ENCODE data around the gene HOXD12. TPM values are rescaled to one million over a fixed set of nuclear protein-coding genes. Genes with fewer than 3 reads are reported as not detected.

The HOXD12 gene, protein sequence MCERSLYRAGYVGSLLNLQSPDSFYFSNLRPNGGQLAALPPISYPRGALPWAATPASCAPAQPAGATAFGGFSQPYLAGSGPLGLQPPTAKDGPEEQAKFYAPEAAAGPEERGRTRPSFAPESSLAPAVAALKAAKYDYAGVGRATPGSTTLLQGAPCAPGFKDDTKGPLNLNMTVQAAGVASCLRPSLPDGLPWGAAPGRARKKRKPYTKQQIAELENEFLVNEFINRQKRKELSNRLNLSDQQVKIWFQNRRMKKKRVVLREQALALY
- polyA plus RNA-seq (2013), result 0.06 and 0.07 TPM in 2 replicates

DNA sequence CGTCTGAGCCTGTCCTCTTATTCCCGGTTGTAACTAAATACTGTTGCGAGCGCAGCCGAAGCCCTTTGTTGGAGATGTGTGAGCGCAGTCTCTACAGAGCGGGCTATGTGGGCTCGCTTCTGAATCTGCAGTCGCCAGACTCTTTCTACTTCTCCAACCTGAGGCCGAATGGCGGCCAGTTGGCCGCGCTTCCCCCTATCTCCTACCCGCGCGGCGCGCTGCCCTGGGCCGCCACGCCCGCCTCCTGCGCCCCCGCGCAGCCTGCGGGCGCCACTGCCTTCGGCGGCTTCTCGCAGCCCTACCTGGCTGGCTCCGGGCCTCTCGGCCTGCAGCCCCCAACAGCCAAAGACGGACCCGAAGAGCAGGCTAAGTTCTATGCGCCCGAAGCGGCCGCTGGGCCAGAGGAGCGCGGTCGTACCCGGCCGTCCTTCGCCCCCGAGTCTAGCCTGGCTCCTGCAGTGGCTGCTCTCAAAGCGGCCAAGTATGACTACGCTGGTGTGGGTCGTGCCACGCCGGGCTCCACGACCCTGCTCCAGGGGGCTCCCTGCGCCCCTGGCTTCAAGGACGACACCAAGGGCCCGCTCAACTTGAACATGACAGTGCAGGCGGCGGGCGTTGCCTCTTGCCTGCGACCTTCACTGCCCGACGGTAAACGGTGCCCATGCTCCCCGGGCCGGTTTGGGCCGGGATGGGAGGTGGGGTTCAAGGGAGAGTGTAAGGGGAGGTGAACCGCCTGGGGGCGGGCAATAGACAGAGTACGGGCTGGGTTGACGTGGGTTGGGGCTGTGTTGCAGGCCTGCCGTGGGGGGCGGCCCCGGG lies at the start of gene HOXD12:
Gene HOXD12, plus strand, starts transcription at position 68 of the 819 bp plus-strand sequence. Its CDS starts 7 bp downstream, at position 75.
- H3K9ac ChIP-seq (ENCODE audit: low read length), result no peak within 1 kb of the TSS
- no peak within 1 kb of the TSS for H3K23ac ChIP-seq (ENCODE audit: low read length)
- no peak for DNase-seq
- H3K9me3 ChIP-seq (ENCODE audit: insufficient read depth, low read depth, low read length), result peaks cover 8% of the 10 kb centered on the region
- H2BK120ac ChIP-seq (ENCODE audit: insufficient read depth, low read length, poor library complexity), result no peak within 1 kb of the TSS
- H2AFZ ChIP-seq (ENCODE audit: insufficient read depth, low read length, poor library complexity), result no peak within 1 kb of the TSS
- H2BK12ac ChIP-seq (ENCODE audit: low read length), result no peak within 1 kb of the TSS
- no CpG with 5 or more reads among the region's 70 CpGs for WGBS (ENCODE audit: extremely low coverage, insufficient coverage, insufficient read length)
- H3K4me1 ChIP-seq (ENCODE audit: control insufficient read depth in 1 of 2, insufficient read depth in 2 of 2, low read length in 2 of 2), result peaks cover 5 to 28% of the 10 kb centered on the region in 2 experiments
- peaks cover 4% of the 10 kb centered on the region for H3K79me1 ChIP-seq (ENCODE audit: low read length)
- peaks cover 82% of the 10 kb centered on the region for H3K27me3 ChIP-seq (ENCODE audit: insufficient read depth, low read length)
- H3K18ac ChIP-seq (ENCODE audit: low read length), result no peak within 1 kb of the TSS
- no peak within 1 kb of the TSS for H3K14ac ChIP-seq (ENCODE audit: low read length)
- H3K4me2 ChIP-seq (ENCODE audit: low read length), result peak within 1 kb of the TSS; percentile 86
- H2BK5ac ChIP-seq (ENCODE audit: low read depth, low read length, poor library complexity), result no peak within 1 kb of the TSS
- H4K12ac ChIP-seq (ENCODE audit: low read depth, low read length), result no peak within 1 kb of the TSS
- H2AK5ac ChIP-seq (ENCODE audit: low read length), result no peak within 1 kb of the TSS
- no peak within 1 kb of the TSS for H4K91ac ChIP-seq (ENCODE audit: low read depth, low read length)
- H3K27ac ChIP-seq (ENCODE audit: low read depth, low read length), result no peak within 1 kb of the TSS
- no peak within 1 kb of the TSS for H3K4me3 ChIP-seq (ENCODE audit: low read depth, low read length)
- H3K4ac ChIP-seq (ENCODE audit: low read depth, low read length), result no peak within 1 kb of the TSS
- H3K79me2 ChIP-seq (ENCODE audit: control insufficient read depth, insufficient read depth, low read length, poor library complexity), result no peaks in the 10 kb centered on the region
- no peaks in the 10 kb centered on the region for H3K36me3 ChIP-seq (ENCODE audit: control insufficient read depth in 1 of 2, insufficient read depth in 2 of 2, low read length in 2 of 2)
- H4K8ac ChIP-seq (ENCODE audit: low read depth, low read length), result no peak within 1 kb of the TSS

DNA sequence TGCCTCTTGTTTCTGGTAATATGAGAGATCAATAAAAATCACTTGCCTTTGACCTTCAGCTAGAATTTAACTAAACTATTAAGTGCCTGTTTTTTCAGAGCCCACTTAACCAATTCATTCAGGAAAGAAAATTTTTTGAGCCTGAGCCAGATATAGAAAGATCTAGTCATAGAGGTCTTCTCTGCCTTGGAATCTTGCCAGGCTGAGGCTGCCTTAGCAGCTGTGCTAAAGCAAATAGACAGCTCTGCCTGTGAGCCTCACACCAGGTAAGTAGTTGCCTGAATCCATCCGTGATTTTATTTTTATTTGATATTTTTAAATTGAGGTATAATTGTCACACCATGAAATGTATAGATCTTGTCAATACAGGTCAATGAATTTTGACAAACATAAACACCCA lies 43.2 kb upstream of the HOXD12 start:
- WGBS (ENCODE audit: extremely low coverage, insufficient coverage, insufficient read length), result no CpG with 5 or more reads among the region's 1 CpG
- Histone ChIP-seq H3K14ac (ENCODE audit: low read length) (no peak overlapping the region), H4K12ac (ENCODE audit: low read depth, low read length) (no peak overlapping the region), H3K79me1 (ENCODE audit: low read length) (no peaks in the 10 kb centered on the region), H3K4me3 (ENCODE audit: low read depth, low read length) (no peak overlapping the region), H3K36me3 (ENCODE audit: control insufficient read depth in 1 of 2, insufficient read depth in 2 of 2, low read length in 2 of 2) (no peaks in the 10 kb centered on the region), H2BK5ac (ENCODE audit: low read depth, low read length, poor library complexity) (no peak overlapping the region), H3K4me1 (ENCODE audit: control insufficient read depth in 1 of 2, insufficient read depth in 2 of 2, low read length in 2 of 2) (no peaks in the 10 kb centered on the region), H4K91ac (ENCODE audit: low read depth, low read length) (no peak overlapping the region), H3K27ac (ENCODE audit: low read depth, low read length) (no peak overlapping the region), H2AFZ (ENCODE audit: insufficient read depth, low read length, poor library complexity) (no peak overlapping the region), H3K4me2 (ENCODE audit: low read length) (no peak overlapping the region), H3K18ac (ENCODE audit: low read length) (no peak overlapping the region), H3K9ac (ENCODE audit: low read length) (no peak overlapping the region), H3K9me3 (ENCODE audit: insufficient read depth, low read depth, low read length) (no peaks in the 10 kb centered on the region), H2BK12ac (ENCODE audit: low read length) (no peak overlapping the region), H3K23ac (ENCODE audit: low read length) (no peak overlapping the region), H4K8ac (ENCODE audit: low read depth, low read length) (no peak overlapping the region), H3K4ac (ENCODE audit: low read depth, low read length) (no peak overlapping the region), H2BK120ac (ENCODE audit: insufficient read depth, low read length, poor library complexity) (no peak overlapping the region), H2AK5ac (ENCODE audit: low read length) (no peak overlapping the region), H3K79me2 (ENCODE audit: control insufficient read depth, insufficient read depth, low read length, poor library complexity) (no peaks in the 10 kb centered on the region), H3K27me3 (ENCODE audit: insufficient read depth, low read length) (no peaks in the 10 kb centered on the region)
- DNase-seq, result no peak

DNA sequence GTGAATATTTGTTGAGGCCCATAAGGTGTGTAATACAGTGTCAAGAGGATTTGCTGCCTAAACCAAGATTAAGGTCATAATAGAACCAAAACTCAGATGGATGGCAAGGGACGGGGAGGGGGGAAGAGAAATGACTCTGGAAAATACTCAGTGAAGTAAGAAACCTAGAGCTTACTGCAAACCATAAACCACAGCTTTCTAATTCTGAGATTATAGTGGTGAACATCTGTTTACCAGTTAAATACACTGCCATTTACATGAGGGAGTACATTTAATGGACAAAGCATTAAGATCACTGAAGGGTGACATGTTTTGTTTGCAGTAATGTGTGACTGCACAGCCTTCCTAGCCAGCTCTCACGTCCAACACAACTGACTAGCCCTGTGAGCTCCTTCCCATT lies 35.6 kb upstream of the HOXD12 start:
- H3K18ac ChIP-seq (ENCODE audit: low read length), result no peak overlapping the region
- no peak overlapping the region for H2BK12ac ChIP-seq (ENCODE audit: low read length)
- H3K4me1 ChIP-seq (ENCODE audit: control insufficient read depth in 1 of 2, insufficient read depth in 2 of 2, low read length in 2 of 2), result peaks cover 4 to 5% of the 10 kb centered on the region in 2 experiments
- peaks cover 5% of the 10 kb centered on the region for H3K9me3 ChIP-seq (ENCODE audit: insufficient read depth, low read depth, low read length)
- H3K23ac ChIP-seq (ENCODE audit: low read length), result no peak overlapping the region
- no peak overlapping the region for H3K4ac ChIP-seq (ENCODE audit: low read depth, low read length)
- no peak overlapping the region for H3K9ac ChIP-seq (ENCODE audit: low read length)
- H2AFZ ChIP-seq (ENCODE audit: insufficient read depth, low read length, poor library complexity), result no peak overlapping the region
- H4K12ac ChIP-seq (ENCODE audit: low read depth, low read length), result no peak overlapping the region
- H3K36me3 ChIP-seq (ENCODE audit: control insufficient read depth in 1 of 2, insufficient read depth in 2 of 2, low read length in 2 of 2), result no peaks in the 10 kb centered on the region
- no peak overlapping the region for H4K8ac ChIP-seq (ENCODE audit: low read depth, low read length)
- H4K91ac ChIP-seq (ENCODE audit: low read depth, low read length), result no peak overlapping the region
- no peak overlapping the region for H3K4me2 ChIP-seq (ENCODE audit: low read length)
- no peak overlapping the region for H3K14ac ChIP-seq (ENCODE audit: low read length)
- no peak overlapping the region for H2BK120ac ChIP-seq (ENCODE audit: insufficient read depth, low read length, poor library complexity)
- H3K27ac ChIP-seq (ENCODE audit: low read depth, low read length), result no peak overlapping the region
- DNase-seq, result no peak
- no peak overlapping the region for H3K4me3 ChIP-seq (ENCODE audit: low read depth, low read length)
- no CpG with 5 or more reads among the region's 2 CpGs for WGBS (ENCODE audit: extremely low coverage, insufficient coverage, insufficient read length)
- peaks cover 2% of the 10 kb centered on the region for H3K79me2 ChIP-seq (ENCODE audit: control insufficient read depth, insufficient read depth, low read length, poor library complexity)
- no peak overlapping the region for H2AK5ac ChIP-seq (ENCODE audit: low read length)
- peaks cover 2% of the 10 kb centered on the region for H3K79me1 ChIP-seq (ENCODE audit: low read length)
- peaks cover 30% of the 10 kb centered on the region for H3K27me3 ChIP-seq (ENCODE audit: insufficient read depth, low read length)
- H2BK5ac ChIP-seq (ENCODE audit: low read depth, low read length, poor library complexity), result no peak overlapping the region

DNA sequence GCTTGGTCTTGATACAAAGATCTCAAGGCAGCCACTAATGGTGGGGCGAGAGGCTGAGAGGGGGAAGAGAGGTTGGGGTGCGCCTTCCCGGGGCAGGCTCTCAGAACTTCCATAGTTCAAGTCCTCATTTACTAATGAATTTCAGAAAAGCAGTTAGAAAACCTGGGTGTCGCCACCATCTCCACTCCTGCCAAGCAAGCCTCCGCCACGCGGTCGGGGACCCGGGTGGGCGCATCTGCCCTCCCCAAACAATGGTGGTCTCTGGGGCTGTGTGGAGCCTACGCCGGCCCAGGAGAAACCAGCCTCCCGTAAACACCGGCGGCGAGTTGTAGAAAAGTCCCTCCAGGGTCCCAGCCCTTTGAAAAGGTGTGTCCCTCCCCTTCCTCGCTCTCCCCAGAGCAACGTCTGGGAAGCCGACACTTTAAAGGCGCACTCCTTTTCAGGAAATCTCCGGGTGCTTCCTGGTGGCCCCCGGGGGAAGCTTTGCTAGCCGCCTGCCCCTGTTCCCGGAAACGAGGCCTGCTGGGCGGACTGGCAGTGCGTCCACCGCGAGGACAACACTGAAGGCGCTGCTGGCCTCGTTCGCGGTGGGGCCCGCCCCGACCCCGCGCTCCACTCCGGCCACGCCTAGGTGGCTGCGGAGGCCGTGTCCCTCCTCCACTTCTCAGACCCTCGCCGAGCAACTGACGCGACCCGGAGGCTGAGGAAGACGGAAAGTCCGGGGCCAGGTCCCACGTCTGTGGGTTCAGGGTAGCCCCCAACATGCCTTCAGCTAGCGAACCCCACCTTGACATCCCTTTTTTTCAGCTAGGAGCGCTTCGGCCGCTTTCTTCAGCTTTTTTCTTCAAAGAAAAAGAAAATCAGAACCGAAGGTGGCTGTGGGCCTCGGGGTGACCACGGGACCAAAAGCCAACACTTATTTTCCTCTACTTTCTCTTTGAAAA lies 32.7 kb upstream of the HOXD12 start:
- H2BK12ac ChIP-seq (ENCODE audit: low read length), result no peak overlapping the region
- H3K4me2 ChIP-seq (ENCODE audit: low read length), result peak overlapping the region; percentile 57
- H2AK5ac ChIP-seq (ENCODE audit: low read length), result no peak overlapping the region
- no peak overlapping the region for H2BK5ac ChIP-seq (ENCODE audit: low read depth, low read length, poor library complexity)
- peaks cover 2% of the 10 kb centered on the region for H3K79me2 ChIP-seq (ENCODE audit: control insufficient read depth, insufficient read depth, low read length, poor library complexity)
- H3K27ac ChIP-seq (ENCODE audit: low read depth, low read length), result no peak overlapping the region
- H3K4me3 ChIP-seq (ENCODE audit: low read depth, low read length), result no peak overlapping the region
- H3K9me3 ChIP-seq (ENCODE audit: insufficient read depth, low read depth, low read length), result peaks cover 9% of the 10 kb centered on the region
- H4K91ac ChIP-seq (ENCODE audit: low read depth, low read length), result no peak overlapping the region
- no peak overlapping the region for H3K9ac ChIP-seq (ENCODE audit: low read length)
- no peaks in the 10 kb centered on the region for H3K36me3 ChIP-seq (ENCODE audit: control insufficient read depth in 1 of 2, insufficient read depth in 2 of 2, low read length in 2 of 2)
- H3K79me1 ChIP-seq (ENCODE audit: low read length), result peaks cover 2% of the 10 kb centered on the region
- no CpG with 5 or more reads among the region's 56 CpGs for WGBS (ENCODE audit: extremely low coverage, insufficient coverage, insufficient read length)
- H2BK120ac ChIP-seq (ENCODE audit: insufficient read depth, low read length, poor library complexity), result no peak overlapping the region
- no peak overlapping the region for H3K18ac ChIP-seq (ENCODE audit: low read length)
- H2AFZ ChIP-seq (ENCODE audit: insufficient read depth, low read length, poor library complexity), result peak overlapping the region; percentile 48
- H3K14ac ChIP-seq (ENCODE audit: low read length), result peak overlapping the region; percentile 46
- H4K12ac ChIP-seq (ENCODE audit: low read depth, low read length), result peak overlapping the region; percentile 26
- H4K8ac ChIP-seq (ENCODE audit: low read depth, low read length), result peak overlapping the region; percentile 72
- H3K4ac ChIP-seq (ENCODE audit: low read depth, low read length), result no peak overlapping the region
- no peak overlapping the region for H3K23ac ChIP-seq (ENCODE audit: low read length)
- H3K4me1 ChIP-seq (ENCODE audit: control insufficient read depth in 1 of 2, insufficient read depth in 2 of 2, low read length in 2 of 2), result peaks cover 4 to 5% of the 10 kb centered on the region in 2 experiments
- H3K27me3 ChIP-seq (ENCODE audit: insufficient read depth, low read length), result peaks cover 58% of the 10 kb centered on the region
- DNase-seq, result no peak
